GM18505 (cell line): ENCODE measurements around the gene FGF19.

Source experiments
- ATAC-seq: cut with Tn5 transposase; IDR thresholded peaks from one replicate; pipeline ENCODE4 v1.9.1; 2021; ENCODE audit not compliant: unreplicated experiment
- POLR2A ChIP-seq: IDR thresholded peaks from 4 replicates; pipeline ENCODE4 v1.6.1; 2011; ENCODE audit warnings: borderline replicate concordance; ENCODE audit not compliant: insufficient read depth, insufficient read length; ENCODE audit errors: extremely low read depth

Gene FGF19

DNA sequence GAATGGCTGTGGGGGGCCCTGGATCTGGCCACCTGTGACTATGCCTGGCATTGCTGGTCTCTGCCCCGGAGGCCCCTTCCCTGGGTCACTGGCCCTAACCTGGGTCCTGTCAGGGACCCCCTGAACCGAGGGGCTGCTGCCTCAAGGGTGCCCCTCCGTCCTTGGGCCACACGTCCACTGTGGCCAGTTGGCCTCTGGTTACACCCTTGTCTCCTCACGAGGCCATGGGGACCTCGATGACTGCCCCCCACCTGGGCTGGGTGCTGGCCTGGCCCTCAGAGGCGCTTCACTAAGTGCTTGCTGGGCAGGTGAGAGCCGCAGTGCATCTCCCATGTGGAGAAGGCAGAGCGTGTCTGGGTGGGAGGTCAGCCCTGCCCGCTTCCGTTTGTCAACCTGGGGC, 27.3 kb upstream of the FGF19 start:
- ATAC-seq: no peak
- no peak for TF ChIP-seq POLR2A

DNA sequence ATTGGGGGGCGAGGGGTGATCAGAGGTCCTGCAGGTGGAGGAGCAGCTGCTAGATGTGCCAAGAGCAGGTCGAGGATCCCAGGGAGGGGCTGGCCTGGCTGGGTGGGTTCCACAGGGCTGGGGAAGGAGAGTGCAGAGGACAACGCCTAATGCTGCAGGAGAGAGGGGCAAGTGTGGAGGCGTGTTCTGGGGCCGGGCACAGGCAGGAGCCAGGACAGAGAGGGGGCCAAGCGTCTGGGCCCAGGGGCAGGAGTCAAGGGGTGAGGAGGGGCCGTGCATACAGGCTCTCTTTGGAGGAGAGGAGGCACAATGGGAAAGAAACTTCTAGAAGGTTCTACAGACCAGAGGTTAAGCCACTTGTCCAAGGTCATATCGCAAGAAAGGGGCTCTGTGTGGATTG, 26.7 kb upstream of the FGF19 start:
- ATAC-seq: no peak
- no peak for TF ChIP-seq POLR2A

DNA sequence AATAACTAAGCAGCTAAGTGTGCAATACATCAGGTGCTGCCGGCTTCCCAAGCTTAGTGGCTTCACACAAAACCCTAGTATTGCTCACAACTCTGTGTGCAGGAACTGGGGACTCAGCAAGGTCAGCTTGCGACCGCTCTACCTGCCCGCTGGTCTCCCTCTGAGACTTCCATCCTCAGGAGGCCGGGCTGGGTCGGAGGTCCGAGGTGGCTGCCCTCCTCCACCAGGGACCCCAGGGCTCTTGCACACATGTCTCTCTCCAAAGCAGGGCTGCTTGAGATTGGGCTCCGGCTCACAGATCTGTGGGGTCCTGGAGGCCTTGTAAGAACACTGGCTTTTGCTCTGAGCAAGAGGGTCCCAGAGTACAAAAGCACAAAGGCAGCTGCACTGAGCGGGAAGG, 25.4 kb upstream of the FGF19 start:
- ATAC-seq: no peak
- no peak for TF ChIP-seq POLR2A

DNA sequence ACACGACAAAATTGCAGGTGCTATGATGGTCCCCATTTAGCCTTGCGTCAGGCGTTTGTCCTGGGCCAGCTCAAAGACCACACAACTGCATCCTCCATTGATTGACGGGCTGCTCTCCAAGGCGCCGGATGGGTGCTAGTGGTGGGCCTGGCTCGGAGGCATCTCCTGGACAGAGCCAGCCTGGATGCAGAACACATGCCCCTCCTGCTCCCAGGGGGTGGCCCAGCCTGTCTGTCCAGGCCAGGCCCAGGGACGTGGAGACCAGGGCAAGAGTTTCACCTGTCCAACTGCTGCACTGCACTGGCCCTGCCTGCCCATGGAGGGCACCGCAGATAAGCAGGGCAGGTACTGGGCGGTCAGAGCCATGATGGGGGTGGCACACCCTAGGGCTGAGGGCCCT, 23.4 kb upstream of the FGF19 start:
- no peak for TF ChIP-seq POLR2A
- no peak for ATAC-seq

DNA sequence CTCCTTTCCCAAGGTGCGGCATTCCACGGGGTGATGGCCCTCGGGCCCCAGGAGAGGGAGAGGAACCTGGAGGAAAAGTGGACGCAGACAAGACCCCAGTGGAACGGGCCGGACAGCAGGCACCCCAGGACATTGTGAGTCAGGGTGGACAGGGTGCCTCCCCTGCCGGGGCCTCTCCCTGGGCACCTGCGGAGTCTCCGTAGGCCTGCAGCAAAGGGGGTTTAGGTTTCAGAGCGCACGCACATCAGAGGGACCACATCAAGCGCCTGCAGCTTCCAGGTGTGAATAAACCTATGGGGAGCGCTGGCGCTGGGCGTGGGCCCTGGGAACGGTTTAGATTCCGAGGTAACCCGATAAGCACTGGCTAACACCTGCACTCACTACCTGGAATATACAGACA, 22.7 kb upstream of the FGF19 start:
- ATAC-seq: no peak
- TF ChIP-seq POLR2A: no peak

DNA sequence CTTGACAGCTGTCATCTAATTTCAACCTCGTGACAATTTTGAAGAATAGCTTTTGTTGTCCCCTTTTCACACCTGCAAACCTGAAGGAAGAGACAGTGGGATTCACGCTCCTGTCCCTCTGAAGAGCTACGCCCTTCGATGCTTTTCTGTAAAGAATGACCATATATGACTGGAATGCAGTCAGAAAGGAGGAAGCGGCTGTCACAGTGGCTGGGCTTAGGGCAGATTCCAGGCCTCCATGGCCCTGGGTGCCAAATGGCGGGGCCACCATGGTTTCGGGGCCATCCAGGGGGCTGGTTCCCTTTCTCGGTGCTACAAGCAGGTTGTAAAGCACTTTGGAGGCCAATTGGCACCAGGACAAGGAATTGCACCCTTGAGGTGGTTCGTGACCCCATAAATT, 22.2 kb upstream of the FGF19 start:
- no peak for TF ChIP-seq POLR2A
- ATAC-seq: no peak

DNA sequence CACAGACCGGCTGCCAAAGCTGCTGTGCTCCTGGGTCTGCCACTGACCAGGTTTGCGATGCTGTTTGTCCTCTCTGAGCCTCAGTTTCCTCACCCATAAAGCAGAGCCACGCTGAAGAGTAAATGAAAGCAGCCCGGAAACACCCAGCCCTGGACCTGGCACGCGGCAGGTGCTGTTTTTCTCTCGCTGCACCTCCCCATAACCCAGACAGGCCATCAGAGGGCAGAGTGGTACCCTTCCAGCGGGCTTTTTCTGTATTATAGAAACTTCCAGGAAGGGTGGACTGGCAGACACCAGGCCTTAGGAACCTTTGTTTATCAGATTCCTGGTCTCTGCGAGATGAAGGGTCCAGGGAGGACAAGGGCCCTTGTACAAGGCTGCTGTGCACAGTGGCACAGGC, 17.9 kb upstream of the FGF19 start:
- ATAC-seq: no peak
- no peak for TF ChIP-seq POLR2A

DNA sequence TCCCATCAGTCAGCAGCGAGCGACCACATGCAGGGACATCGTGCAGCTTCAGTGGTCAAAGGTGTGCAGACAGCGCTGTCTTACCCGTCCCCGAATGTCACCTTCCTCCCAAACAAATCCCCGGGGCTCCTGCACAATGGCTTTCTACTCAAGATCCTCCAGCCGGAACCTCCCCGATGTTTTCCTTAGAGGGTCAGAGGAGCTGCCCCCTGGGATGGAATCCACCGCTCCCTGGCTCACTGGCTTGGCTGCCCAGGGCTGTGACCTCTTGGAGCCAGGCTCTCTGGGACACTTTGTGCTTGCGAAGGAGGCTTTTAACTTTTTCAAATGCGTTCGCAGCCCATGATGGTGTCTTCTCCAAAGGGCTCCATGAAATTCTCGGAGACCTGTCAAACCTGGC, 17.3 kb upstream of the FGF19 start:
- TF ChIP-seq POLR2A: no peak
- ATAC-seq: no peak

DNA sequence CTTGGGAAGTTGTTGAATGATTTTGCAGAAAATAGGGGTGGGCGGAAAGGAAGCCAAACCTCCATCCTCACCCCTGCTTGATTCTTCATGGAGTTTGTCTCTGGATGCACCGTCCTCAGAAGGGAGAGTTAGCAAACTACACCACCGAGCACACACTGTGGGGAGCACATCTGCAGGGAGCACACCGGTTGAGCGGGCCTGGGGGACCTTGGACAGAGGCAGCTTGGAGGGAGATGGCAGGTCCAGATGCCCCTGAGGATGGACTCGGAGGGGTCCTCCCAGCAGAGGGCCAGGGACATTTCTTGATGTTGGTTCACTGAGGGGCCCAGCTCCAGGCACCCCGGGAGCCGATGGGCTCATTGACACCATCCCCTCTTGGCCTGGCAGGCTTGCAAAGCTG, 15.1 kb upstream of the FGF19 start:
- ATAC-seq: no peak

DNA sequence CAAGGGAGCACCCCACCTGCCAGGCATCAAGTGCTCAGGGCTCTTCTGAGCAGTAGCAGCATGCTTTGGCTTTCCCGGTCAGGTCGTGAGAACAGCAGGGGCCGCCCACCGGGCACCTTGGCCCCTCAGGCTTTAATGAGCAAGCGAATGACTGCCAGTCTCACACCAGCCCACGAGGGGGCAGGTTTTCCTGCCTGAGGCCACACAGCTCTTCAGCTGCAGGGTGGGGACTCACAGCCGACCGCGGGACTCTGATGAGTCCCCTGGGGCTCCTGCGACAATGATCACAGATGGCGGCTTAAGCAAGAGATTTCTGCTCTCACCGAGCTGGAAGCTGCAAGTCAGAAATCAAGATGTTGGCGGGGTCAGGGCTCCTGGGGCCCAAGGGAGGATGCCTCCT, 14.3 kb upstream of the FGF19 start:
- no peak for TF ChIP-seq POLR2A
- no peak for ATAC-seq

More for the DNA sequence above, 15.1 kb upstream of the FGF19 start:
- TF ChIP-seq POLR2A: no peak

DNA sequence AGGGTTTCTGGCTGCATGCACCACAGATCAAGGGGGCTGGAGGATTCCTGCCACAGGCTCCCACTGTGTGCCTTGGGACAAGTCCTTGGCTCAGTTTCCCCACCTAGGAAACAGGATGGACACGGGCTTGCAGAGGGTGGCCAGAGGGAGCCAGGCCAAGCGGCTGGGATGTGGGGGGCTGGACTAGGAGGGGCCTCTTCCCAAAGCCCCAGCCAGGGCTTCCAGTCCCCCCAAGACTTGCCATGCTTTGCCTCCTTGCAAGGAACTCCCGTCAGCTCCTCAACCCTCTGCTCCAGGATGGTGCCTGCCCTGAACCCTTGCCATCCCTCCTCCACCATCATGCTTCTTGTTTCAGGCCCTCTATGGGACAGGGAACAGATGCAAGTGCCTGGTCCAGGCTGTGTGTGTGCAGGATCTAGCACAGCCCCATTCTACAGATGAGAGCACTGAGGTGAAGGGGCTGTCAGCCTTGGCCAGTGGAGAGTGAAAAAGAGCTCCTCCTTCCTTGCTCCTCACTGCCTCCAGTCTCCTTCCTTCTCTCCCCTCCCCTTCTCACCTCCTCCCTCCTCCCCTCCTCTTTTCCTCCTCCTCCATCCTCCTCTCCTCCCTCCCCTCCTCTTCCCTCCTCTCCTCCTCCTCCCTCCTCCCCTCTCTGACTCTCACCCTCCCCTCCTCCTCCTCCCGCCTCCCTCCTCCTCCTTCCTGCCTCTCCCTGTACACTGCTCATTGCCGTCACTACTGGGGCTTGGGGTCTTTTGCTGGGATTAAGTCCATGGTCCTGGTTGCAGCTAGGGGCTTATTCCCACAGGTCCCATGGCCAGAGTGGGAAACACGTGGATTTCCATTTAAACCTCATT, 13.3 kb upstream of the FGF19 start:
- no peak for TF ChIP-seq POLR2A
- no peak for ATAC-seq

DNA sequence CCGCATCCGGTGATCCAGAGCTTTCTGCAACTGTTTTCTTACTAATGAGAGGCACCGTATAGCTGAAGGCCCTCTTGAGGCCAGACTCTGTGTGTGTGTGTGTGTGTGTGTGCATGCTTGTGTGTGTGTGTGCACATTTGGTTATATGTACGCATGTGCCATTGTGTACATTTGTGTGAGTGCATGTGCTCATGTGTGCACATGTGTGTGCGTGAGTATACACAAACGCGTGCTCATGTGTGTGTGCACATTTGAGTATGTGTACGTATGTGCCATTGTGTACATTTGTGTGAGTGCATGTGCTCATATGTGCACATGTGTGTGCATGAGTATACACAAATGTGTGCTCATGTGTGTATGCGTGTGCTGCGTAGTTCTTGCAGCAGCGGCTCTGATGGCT, 12.3 kb upstream of the FGF19 start:
- TF ChIP-seq POLR2A: no peak
- ATAC-seq: no peak

DNA sequence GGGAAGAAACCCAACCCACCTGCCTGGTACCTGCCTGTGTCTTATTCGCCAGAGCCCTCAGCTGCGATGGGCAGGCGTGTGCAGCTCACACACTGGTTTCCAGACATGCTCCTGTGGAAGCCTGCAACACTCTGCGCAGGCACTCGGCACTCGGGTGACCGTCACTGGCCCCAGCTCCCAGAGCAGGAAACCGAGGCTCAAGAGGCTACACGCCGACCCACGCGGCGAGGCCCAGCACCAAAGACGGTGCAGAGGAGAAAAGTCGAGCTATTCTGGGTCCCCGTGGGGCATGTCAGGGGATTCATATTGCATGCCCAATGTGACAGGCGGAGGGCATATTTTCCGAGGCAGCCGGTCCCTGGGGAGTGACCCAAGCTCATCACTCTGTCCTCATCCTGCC, 11.6 kb upstream of the FGF19 start:
- TF ChIP-seq POLR2A: no peak
- ATAC-seq: no peak

DNA sequence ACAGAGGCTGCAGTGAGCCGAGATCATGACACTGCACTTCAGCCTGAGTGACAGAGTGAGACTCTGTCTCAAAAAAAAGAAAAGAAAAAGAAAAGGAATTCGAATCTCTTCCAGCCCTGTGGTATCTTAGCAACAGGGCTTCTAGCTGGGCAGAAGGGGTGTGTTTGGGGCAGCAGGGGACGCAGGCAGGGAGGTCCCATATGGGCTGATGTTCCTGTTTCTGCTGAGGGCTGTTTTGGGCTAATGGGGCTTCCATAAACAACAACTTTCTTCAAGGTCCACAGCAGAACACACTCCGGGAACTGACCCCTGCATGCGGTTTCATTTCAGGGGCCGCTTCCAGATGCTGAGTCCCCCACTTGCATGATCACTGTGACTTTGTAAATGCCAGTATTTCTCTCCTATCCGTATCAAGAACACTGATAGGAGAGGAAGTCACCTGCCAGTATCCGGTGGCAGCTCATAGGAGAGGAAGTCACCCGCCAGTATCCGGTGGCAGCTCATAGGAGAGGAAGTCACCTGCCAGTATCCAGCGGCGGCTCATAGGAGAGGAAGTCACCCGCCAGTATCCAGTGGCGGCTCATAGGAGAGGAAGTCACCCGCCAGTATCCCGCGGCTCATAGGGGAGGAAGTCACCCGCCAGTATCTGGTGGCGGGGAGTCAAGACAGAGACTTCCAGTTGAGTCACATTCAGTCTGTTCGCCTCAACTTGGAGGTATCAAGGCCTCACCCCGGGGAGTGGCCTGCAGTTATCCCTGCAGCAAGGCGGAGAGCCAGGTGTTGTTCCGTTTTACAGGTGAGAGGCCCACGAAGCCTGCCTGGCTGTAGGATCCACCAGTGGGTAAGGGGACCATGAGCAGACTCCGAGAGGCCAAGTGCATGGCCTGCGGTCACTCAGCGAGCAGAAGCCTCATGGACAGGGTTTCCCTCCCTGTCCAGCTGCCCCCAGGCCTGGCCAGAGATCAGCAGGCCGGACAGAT, 8.3 kb upstream of the FGF19 start:
- no peak for TF ChIP-seq POLR2A
- ATAC-seq: no peak

DNA sequence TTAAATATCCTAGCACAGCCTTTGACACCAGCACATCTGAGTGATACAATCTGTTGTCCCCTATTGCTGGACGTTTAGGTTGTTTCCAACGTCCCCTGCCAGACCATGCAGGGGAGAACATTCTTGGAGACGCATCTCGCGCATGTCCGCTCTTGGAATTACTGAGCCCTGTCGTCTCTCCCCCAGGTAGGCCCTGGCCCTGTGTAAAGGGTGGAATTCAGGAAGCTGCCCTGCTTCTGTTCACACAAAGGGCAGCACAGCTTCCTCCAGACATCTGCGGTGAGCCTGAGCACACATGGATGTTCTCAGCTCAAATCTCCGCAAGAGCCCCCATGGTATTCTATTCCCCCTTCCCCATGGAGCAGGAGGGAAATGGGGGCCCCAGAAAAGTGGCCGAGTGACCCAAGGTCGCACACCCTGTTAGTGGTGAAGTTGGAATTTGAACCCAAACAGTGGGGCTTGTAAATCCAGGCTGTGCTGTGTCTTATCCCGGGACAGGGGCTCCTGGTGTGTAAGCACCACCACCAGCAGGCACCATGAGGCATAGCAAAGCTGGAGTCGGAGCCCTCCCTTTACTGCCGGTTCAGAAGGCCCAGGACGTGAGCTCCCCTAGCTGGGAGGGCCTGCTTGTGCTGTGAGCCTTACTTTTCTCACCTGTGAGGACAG, 5.0 kb upstream of the FGF19 start:
- TF ChIP-seq POLR2A: no peak
- no peak for ATAC-seq
